Neuronal stem cell (in vitro differentiated cells): ENCODE measurements around the gene TAL2.

Experiments
- DNase-seq: peaks from one replicate; pipeline ENCODE4 v3.0.0-alpha.2; 2013; ENCODE audit warnings: low spot score
- H2AFZ ChIP-seq: one replicate; pipeline ENCODE4 v1.6.1; 2013; ENCODE audit warnings: mild to moderate bottlenecking, low read length, inconsistent platforms
- H2AK5ac ChIP-seq: 2 replicates; pipeline ENCODE4 v1.6.1; 2013; ENCODE audit warnings: low read depth, mild to moderate bottlenecking, inconsistent platforms, low read length, moderate library complexity, mixed read lengths
- H2BK120ac ChIP-seq: 2 replicates; pipeline ENCODE4 v1.6.1; 2013; ENCODE audit warnings: low read depth, mild to moderate bottlenecking, inconsistent platforms, low read length, moderate library complexity, mixed read lengths
- H2BK12ac ChIP-seq: one replicate; pipeline ENCODE4 v1.6.1; 2013; ENCODE audit warnings: low read length, inconsistent platforms
- H2BK15ac ChIP-seq: 2 replicates; pipeline ENCODE4 v1.6.1; 2013; ENCODE audit warnings: mild to moderate bottlenecking, low read length, inconsistent platforms, mixed read lengths
- H2BK5ac ChIP-seq: one replicate; pipeline ENCODE4 v1.6.1; 2013; ENCODE audit warnings: inconsistent platforms, mild to moderate bottlenecking, low read length, moderate library complexity
- H3K14ac ChIP-seq: one replicate; pipeline ENCODE4 v1.6.1; 2013; ENCODE audit warnings: low read length, inconsistent platforms
- H3K18ac ChIP-seq: 2 replicates; pipeline ENCODE4 v1.6.1; 2013; ENCODE audit warnings: low read length, inconsistent platforms
- H3K23ac ChIP-seq: 2 replicates; pipeline ENCODE4 v1.6.1; 2013; ENCODE audit warnings: low read depth, mild to moderate bottlenecking, mixed read lengths, low read length, inconsistent platforms; ENCODE audit not compliant: poor library complexity
- H3K27ac ChIP-seq: replicated peaks from 3 replicates; pipeline ENCODE4 v1.5.1; 2013; ENCODE audit warnings: low read length, inconsistent platforms
- H3K27me3 ChIP-seq, 3 experiments: 2 replicates each; pipeline ENCODE4 v1.6.1; 2013; ENCODE audit warnings: low read length in 3 of 3, mild to moderate bottlenecking in 2 of 3, inconsistent platforms in 1 of 3, low read depth in 1 of 3, mixed read lengths in 1 of 3, moderate library complexity in 1 of 3; ENCODE audit not compliant: control insufficient read depth in 3 of 3, insufficient read depth in 3 of 3
- H3K36me3 ChIP-seq, 2 donors: replicated peaks in 1 of 2; 2 replicates each; pipeline ENCODE4 v1.6.1; 2013; ENCODE audit warnings: low read length in 2 of 2; ENCODE audit not compliant: control insufficient read depth in 2 of 2, insufficient read depth in 2 of 2
- H3K4ac ChIP-seq: 2 replicates; pipeline ENCODE4 v1.6.1; 2013; ENCODE audit warnings: inconsistent platforms, mild to moderate bottlenecking, low read length, moderate library complexity
- H3K4me1 ChIP-seq, 2 donors: 1 replicate in 1 of 2; 2 replicates in 1 of 2; pipeline ENCODE4 v1.6.1; 2013; ENCODE audit warnings: low read length in 2 of 2, low read depth in 1 of 2; ENCODE audit not compliant: control insufficient read depth in 2 of 2, insufficient read depth in 1 of 2
- H3K4me2 ChIP-seq: one replicate; pipeline ENCODE4 v1.6.1; 2013; ENCODE audit warnings: mild to moderate bottlenecking, low read length, inconsistent platforms; ENCODE audit not compliant: insufficient read depth, poor library complexity, severe bottlenecking
- H3K4me3 ChIP-seq, 2 donors: 2 replicates each; pipeline ENCODE4 v1.5.1; 2013; ENCODE audit warnings: low read length in 2 of 2, mild to moderate bottlenecking in 2 of 2, inconsistent platforms in 1 of 2, moderate library complexity in 1 of 2
- H3K79me1 ChIP-seq: one replicate; pipeline ENCODE4 v1.6.1; 2013; ENCODE audit warnings: low read depth, mild to moderate bottlenecking, inconsistent platforms, low read length, moderate library complexity
- H3K9ac ChIP-seq: one replicate; pipeline ENCODE4 v1.6.1; 2013; ENCODE audit warnings: mild to moderate bottlenecking, low read depth, low read length, inconsistent platforms; ENCODE audit not compliant: poor library complexity
- H3K9me3 ChIP-seq, 2 donors: replicated peaks in 1 of 2; 2 replicates each; pipeline versions ENCODE3 to v1.6.1; 2013; ENCODE audit warnings: low read length in 2 of 2, mild to moderate bottlenecking in 2 of 2, inconsistent platforms in 1 of 2, low read depth in 1 of 2, mixed read lengths in 1 of 2, moderate library complexity in 1 of 2; ENCODE audit not compliant: control insufficient read depth in 2 of 2, insufficient read depth in 1 of 2
- H4K8ac ChIP-seq: one replicate; pipeline ENCODE4 v1.6.1; 2013; ENCODE audit warnings: low read depth, mild to moderate bottlenecking, inconsistent platforms, low read length, moderate library complexity
- H4K91ac ChIP-seq: one replicate; pipeline ENCODE4 v1.6.1; 2013; ENCODE audit warnings: low read length, low read depth, mild to moderate bottlenecking, inconsistent platforms; ENCODE audit not compliant: poor library complexity
- WGBS, 2 donors: extraction: QIAGEN DNeasy Blood & Tissue Kit; methylation state at CpG; one replicate each; pipeline ENCODE4 v1.1.7; 2013; ENCODE audit warnings: missing lambda C conversion rate in 2 of 2, mixed read lengths in 1 of 2; ENCODE audit not compliant: insufficient read length in 2 of 2, insufficient replicate concordance in 1 of 2; ENCODE audit errors: extremely low coverage in 2 of 2; 5-methylcytosine and 5-hydroxymethylcytosine counted together

The TAL2 gene

GRCh38 chr9:105706156-105706555, 43.9 kb downstream of the TAL2 start:
- H3K23ac ChIP-seq = no peak overlapping the region
- H2BK12ac ChIP-seq = no peak overlapping the region
- H2AK5ac ChIP-seq = no peak overlapping the region
- H4K91ac ChIP-seq = no peak overlapping the region
- H3K4ac ChIP-seq = no peak overlapping the region
- no peak overlapping the region for H3K4me3 ChIP-seq
- no peak for DNase-seq
- no peaks in the 10 kb centered on the region for H3K79me1 ChIP-seq
- H3K9ac ChIP-seq = no peak overlapping the region
- no peaks in the 10 kb centered on the region for H3K4me1 ChIP-seq
- peaks cover 8 to 54% of the 10 kb centered on the region in 2 donors for H3K36me3 ChIP-seq
- no peak overlapping the region for H2BK120ac ChIP-seq
- no peak overlapping the region for H3K14ac ChIP-seq
- no peak overlapping the region for H3K4me2 ChIP-seq
- no CpG with 5 or more reads among the region's 8 CpGs for WGBS, 2 donors
- no peaks in the 10 kb centered on the region for H3K27me3 ChIP-seq
- no peak overlapping the region for H2BK5ac ChIP-seq
- no peak overlapping the region for H3K27ac ChIP-seq
- no peak overlapping the region for H2AFZ ChIP-seq
- H4K8ac ChIP-seq = no peak overlapping the region
- H3K9me3 ChIP-seq = peaks cover 3 to 5% of the 10 kb centered on the region in 2 donors
- H3K18ac ChIP-seq = no peak overlapping the region
- H2BK15ac ChIP-seq = no peak overlapping the region

- no peak overlapping the region for H3K9ac ChIP-seq
- WGBS, 2 donors = no CpG with 5 or more reads among the region's 3 CpGs
These were observed 46.1 kb downstream of the TAL2 start for GRCh38 chr9:105708405-105708804.

GRCh38 chr9:105710638-105711037, 48.4 kb downstream of the TAL2 start:
- Histone ChIP-seq H3K23ac (no peak overlapping the region), H3K36me3 (peaks cover 10 to 73% of the 10 kb centered on the region in 2 donors), H4K8ac (no peak overlapping the region), H3K27ac (no peak overlapping the region), H2BK15ac (no peak overlapping the region), H3K79me1 (peaks cover 3% of the 10 kb centered on the region), H3K14ac (no peak overlapping the region), H2AFZ (no peak overlapping the region), H3K9me3 (peaks cover 8 to 15% of the 10 kb centered on the region in 2 donors), H3K4me3 (no peak overlapping the region), H3K4me2 (no peak overlapping the region), H3K4ac (no peak overlapping the region), H2AK5ac (no peak overlapping the region), H3K9ac (no peak overlapping the region), H3K18ac (no peak overlapping the region), H4K91ac (no peak overlapping the region), H2BK5ac (no peak overlapping the region), H2BK120ac (no peak overlapping the region), H2BK12ac (no peak overlapping the region), H3K4me1 (peaks cover 0 to 2% of the 10 kb centered on the region in 2 donors), H3K27me3 (no peaks in the 10 kb centered on the region)
- no CpG with 5 or more reads among the region's 13 CpGs for WGBS, 2 donors
- no peak for DNase-seq

More at GRCh38 chr9:105708405-105708804, 46.1 kb downstream of the TAL2 start:
- H3K4me1 ChIP-seq = no peaks in the 10 kb centered on the region
- no peak overlapping the region for H3K27ac ChIP-seq
- no peak for DNase-seq
- H2BK12ac ChIP-seq = no peak overlapping the region
- no peak overlapping the region for H3K14ac ChIP-seq
- H3K4me3 ChIP-seq = no peak overlapping the region
- no peak overlapping the region for H2BK120ac ChIP-seq
- no peak overlapping the region for H3K4me2 ChIP-seq
- no peaks in the 10 kb centered on the region for H3K27me3 ChIP-seq
- no peak overlapping the region for H2AK5ac ChIP-seq
- H2BK5ac ChIP-seq = no peak overlapping the region
- H2AFZ ChIP-seq = no peak overlapping the region
- H3K18ac ChIP-seq = no peak overlapping the region
- no peak overlapping the region for H3K4ac ChIP-seq
- no peak overlapping the region for H3K23ac ChIP-seq
- H3K36me3 ChIP-seq = peaks cover 5 to 59% of the 10 kb centered on the region in 2 donors
- peaks cover 2% of the 10 kb centered on the region for H3K79me1 ChIP-seq
- H3K9me3 ChIP-seq = peaks cover 1 to 3% of the 10 kb centered on the region in 2 donors
- H4K8ac ChIP-seq = no peak overlapping the region
- no peak overlapping the region for H2BK15ac ChIP-seq
- no peak overlapping the region for H4K91ac ChIP-seq

- no CpG with 5 or more reads among the region's 7 CpGs for WGBS, 2 donors
- Histone ChIP-seq H3K23ac (no peak overlapping the region), H2BK15ac (no peak overlapping the region)
These were observed 49.6 kb downstream of the TAL2 start for GRCh38 chr9:105711867-105712266.

More at GRCh38 chr9:105711867-105712266, 49.6 kb downstream of the TAL2 start:
- Histone ChIP-seq H2BK5ac (no peak overlapping the region), H3K9me3 (peaks cover 8 to 15% of the 10 kb centered on the region in 2 donors), H3K4me2 (no peak overlapping the region), H3K27me3 (no peaks in the 10 kb centered on the region), H3K18ac (no peak overlapping the region), H3K14ac (no peak overlapping the region), H3K79me1 (peaks cover 3% of the 10 kb centered on the region), H3K9ac (no peak overlapping the region), H2BK12ac (no peak overlapping the region), H4K91ac (no peak overlapping the region), H3K4ac (no peak overlapping the region), H3K36me3 (peaks cover 9 to 62% of the 10 kb centered on the region in 2 donors), H2BK120ac (no peak overlapping the region), H2AK5ac (no peak overlapping the region), H3K27ac (no peak overlapping the region), H3K4me3 (no peak overlapping the region), H4K8ac (no peak overlapping the region), H2AFZ (no peak overlapping the region), H3K4me1 (peaks cover 0 to 2% of the 10 kb centered on the region in 2 donors)
- no peak for DNase-seq
